ENCODE results near the gene NFS1.

Gene NFS1

DNA sequence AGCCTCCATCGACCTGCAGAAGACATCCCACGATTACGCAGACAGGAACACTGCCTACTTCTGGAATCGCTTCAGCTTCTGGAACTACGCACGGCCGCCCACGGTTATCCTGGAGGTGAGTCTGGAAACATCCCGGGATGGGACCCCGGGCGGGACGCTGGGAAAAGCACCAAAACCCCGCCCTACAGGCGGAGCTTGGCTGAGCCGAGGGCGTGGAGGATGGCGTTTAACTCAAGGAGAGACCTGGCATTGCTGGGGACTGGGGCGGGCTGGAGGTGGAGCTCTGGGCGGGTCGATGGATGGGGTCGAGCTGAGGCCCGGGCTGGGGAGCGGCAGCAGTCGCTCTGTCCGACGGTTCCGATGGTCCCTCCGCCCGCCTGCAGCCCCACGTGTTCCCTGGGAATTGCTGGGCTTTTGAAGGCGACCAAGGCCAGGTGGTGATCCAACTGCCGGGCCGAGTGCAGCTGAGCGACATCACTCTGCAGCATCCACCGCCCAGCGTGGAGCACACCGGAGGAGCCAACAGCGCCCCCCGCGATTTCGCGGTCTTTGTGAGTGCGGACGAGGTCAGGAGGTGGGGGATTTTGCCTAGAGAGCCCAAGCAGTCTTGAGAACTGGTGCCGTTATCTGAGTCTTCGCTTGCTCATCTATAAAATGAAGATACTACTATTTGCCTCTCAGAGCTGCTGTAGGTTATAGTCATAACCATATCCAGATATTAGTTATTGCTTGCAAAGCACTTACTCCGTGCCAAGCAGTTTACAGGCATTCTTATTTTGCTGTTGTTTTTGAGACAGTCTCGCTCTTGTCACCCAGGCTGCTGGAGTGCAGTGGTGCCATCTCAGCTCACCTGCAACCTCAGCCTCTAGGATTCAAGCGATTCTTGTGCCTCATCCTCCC is 79.7 kb downstream of the NFS1 start:
- Histone ChIP-seq H3K27ac (replicated peaks) (no peak overlapping the region), H3K4me3 (replicated peaks; ENCODE audit: insufficient read depth, low read length) (no peak overlapping the region), H3K27me3 (ENCODE audit: insufficient read depth, poor library complexity, severe bottlenecking) (no peaks in the 10 kb centered on the region)
- no peak; the same call in 1 of the 2 replicates for TF ChIP-seq POLR2AphosphoS5 (IDR thresholded peaks at IDR 0.05; ENCODE audit: low read depth)
- no peak for TF ChIP-seq SPI1 (IDR thresholded peaks at IDR 0.05; ENCODE audit: borderline replicate concordance, low read depth)
- TF ChIP-seq, protein P1, sequence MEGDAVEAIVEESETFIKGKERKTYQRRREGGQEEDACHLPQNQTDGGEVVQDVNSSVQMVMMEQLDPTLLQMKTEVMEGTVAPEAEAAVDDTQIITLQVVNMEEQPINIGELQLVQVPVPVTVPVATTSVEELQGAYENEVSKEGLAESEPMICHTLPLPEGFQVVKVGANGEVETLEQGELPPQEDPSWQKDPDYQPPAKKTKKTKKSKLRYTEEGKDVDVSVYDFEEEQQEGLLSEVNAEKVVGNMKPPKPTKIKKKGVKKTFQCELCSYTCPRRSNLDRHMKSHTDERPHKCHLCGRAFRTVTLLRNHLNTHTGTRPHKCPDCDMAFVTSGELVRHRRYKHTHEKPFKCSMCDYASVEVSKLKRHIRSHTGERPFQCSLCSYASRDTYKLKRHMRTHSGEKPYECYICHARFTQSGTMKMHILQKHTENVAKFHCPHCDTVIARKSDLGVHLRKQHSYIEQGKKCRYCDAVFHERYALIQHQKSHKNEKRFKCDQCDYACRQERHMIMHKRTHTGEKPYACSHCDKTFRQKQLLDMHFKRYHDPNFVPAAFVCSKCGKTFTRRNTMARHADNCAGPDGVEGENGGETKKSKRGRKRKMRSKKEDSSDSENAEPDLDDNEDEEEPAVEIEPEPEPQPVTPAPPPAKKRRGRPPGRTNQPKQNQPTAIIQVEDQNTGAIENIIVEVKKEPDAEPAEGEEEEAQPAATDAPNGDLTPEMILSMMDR (IDR thresholded peaks at IDR 0.05; ENCODE audit: insufficient read depth, low read length) = no peak
- TF ChIP-seq GABPA (IDR thresholded peaks at IDR 0.05; ENCODE audit: low read depth) = no peak
- TF ChIP-seq, protein P2, sequence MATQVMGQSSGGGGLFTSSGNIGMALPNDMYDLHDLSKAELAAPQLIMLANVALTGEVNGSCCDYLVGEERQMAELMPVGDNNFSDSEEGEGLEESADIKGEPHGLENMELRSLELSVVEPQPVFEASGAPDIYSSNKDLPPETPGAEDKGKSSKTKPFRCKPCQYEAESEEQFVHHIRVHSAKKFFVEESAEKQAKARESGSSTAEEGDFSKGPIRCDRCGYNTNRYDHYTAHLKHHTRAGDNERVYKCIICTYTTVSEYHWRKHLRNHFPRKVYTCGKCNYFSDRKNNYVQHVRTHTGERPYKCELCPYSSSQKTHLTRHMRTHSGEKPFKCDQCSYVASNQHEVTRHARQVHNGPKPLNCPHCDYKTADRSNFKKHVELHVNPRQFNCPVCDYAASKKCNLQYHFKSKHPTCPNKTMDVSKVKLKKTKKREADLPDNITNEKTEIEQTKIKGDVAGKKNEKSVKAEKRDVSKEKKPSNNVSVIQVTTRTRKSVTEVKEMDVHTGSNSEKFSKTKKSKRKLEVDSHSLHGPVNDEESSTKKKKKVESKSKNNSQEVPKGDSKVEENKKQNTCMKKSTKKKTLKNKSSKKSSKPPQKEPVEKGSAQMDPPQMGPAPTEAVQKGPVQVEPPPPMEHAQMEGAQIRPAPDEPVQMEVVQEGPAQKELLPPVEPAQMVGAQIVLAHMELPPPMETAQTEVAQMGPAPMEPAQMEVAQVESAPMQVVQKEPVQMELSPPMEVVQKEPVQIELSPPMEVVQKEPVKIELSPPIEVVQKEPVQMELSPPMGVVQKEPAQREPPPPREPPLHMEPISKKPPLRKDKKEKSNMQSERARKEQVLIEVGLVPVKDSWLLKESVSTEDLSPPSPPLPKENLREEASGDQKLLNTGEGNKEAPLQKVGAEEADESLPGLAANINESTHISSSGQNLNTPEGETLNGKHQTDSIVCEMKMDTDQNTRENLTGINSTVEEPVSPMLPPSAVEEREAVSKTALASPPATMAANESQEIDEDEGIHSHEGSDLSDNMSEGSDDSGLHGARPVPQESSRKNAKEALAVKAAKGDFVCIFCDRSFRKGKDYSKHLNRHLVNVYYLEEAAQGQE (IDR thresholded peaks at IDR 0.05; ENCODE audit: insufficient replicate concordance, low read depth) = no peak
- DNase-seq (ENCODE audit: low read depth in 1 of 2, low spot score in 1 of 2) = no peak

DNA sequence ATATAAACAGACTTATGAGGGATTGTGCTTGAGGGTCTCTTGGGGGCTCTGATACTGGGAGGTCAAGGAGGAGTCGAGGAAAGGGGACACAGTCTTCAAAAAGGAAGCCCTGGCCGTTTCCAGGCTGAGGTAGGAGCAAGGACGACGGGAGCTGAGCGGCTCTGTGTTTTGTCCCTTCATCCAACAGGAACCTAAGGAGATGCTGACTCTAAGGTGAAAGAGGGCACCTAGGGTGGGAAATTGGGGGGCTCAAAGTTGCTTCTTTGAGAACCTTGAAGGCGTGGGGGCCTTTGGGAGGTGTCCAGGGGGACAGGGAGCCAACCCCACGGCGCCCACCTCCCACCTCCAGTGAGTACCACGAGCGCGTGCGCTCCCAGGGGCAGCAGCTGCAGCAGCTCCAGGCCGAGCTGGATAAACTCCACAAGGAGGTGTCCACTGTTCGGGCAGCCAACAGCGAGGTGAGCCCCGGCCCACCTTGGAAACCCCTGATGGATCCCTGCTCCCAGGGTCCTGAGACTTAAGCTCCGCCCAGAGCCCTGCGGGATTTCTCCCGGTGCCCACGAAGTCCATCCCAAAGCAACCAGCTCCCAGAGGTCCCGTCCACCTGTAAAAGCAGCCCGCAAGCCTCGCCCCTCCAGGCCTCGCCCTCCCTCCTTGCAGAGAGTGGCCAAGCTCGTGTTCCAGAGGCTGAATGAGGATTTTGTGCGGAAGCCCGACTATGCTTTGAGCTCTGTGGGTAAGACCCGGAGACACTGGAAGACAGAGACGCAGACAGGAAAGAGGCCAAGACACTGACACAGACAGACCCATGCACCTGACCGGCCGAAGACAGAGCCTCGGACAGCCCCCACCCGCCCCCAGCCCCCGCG is 80.7 kb downstream of the NFS1 start:
- Histone ChIP-seq H3K27me3 (ENCODE audit: insufficient read depth, poor library complexity, severe bottlenecking) (no peaks in the 10 kb centered on the region), H3K27ac (replicated peaks) (no peak overlapping the region), H3K4me3 (replicated peaks; ENCODE audit: insufficient read depth, low read length) (no peak overlapping the region)
- no peak for DNase-seq (ENCODE audit: low read depth in 1 of 2, low spot score in 1 of 2)
- no peak for TF ChIP-seq POLR2AphosphoS5 (IDR thresholded peaks at IDR 0.05; ENCODE audit: low read depth)
- no peak for TF ChIP-seq SPI1 (IDR thresholded peaks at IDR 0.05; ENCODE audit: borderline replicate concordance, low read depth)
- TF ChIP-seq, protein P1 (IDR thresholded peaks at IDR 0.05; ENCODE audit: insufficient read depth, low read length) = no peak
- TF ChIP-seq, protein P2 (IDR thresholded peaks at IDR 0.05; ENCODE audit: insufficient replicate concordance, low read depth) = no peak
- no peak for TF ChIP-seq GABPA (IDR thresholded peaks at IDR 0.05; ENCODE audit: low read depth)

All from HL-60 (cell line).